ENCODE data around the gene HEATR5A.
"Not testable (repeated sequence)": the region's sequence is repeated elsewhere in the genome, so short reads cannot be mapped to it uniquely, and the experiment has no call there.

Gene HEATR5A

GRCh38 chr14:31320922-31321766 is 99.2 kb downstream of the HEATR5A start:
- DNase-seq, result no peak

- DNase-seq, result no peak
These were observed 100.1 kb downstream of the HEATR5A start for GRCh38 chr14:31320216-31320615.

- DNase-seq, result no peak
These were observed 100.6 kb downstream of the HEATR5A start for GRCh38 chr14:31319701-31320100.

- DNase-seq, result no peak
These were observed 107.4 kb downstream of the HEATR5A start for GRCh38 chr14:31312934-31313333.

- DNase-seq, result not testable (repeated sequence)
These were observed 108.0 kb downstream of the HEATR5A start for GRCh38 chr14:31312370-31312769.

GRCh38 chr14:31307618-31308017 is 112.7 kb downstream of the HEATR5A start:
- DNase-seq, result no peak

- DNase-seq, result no peak
These were observed 113.2 kb downstream of the HEATR5A start for GRCh38 chr14:31307198-31307597.

GRCh38 chr14:31303654-31304053 is 116.7 kb downstream of the HEATR5A start:
- DNase-seq, result no peak

- no peak for DNase-seq
These were observed 119.5 kb downstream of the HEATR5A start for GRCh38 chr14:31300883-31301282.

- no peak for DNase-seq
These were observed 120.1 kb downstream of the HEATR5A start for GRCh38 chr14:31300296-31300695.

- no peak for DNase-seq
These were observed 122.5 kb downstream of the HEATR5A start for GRCh38 chr14:31297701-31298344.

- no peak for DNase-seq
These were observed 123.2 kb downstream of the HEATR5A start for GRCh38 chr14:31297112-31297511.

- no peak for DNase-seq
These were observed 125.5 kb downstream of the HEATR5A start for GRCh38 chr14:31294746-31295405.

- DNase-seq, result no peak
These were observed 127.3 kb downstream of the HEATR5A start for GRCh38 chr14:31292937-31293616.

- DNase-seq, result no peak
These were observed 129.1 kb downstream of the HEATR5A start for GRCh38 chr14:31291210-31291609.

GRCh38 chr14:31287294-31287972 is 132.9 kb downstream of the HEATR5A start:
- DNase-seq, result no peak

- DNase-seq, result no peak
These were observed 133.7 kb downstream of the HEATR5A start for GRCh38 chr14:31286456-31287293.

- DNase-seq, result no peak
These were observed 136.6 kb downstream of the HEATR5A start for GRCh38 chr14:31283578-31284252.

GRCh38 chr14:31283153-31283552 is 137.2 kb downstream of the HEATR5A start:
- DNase-seq, result no peak

- DNase-seq, result no peak
These were observed 139.5 kb downstream of the HEATR5A start for GRCh38 chr14:31280871-31281220.
